Measurements from ENCODE around the gene POLH.
"Not testable (repeated sequence)": the region's sequence is repeated elsewhere in the genome, so short reads cannot be mapped to it uniquely, and the experiment has no call there.

POLH gene

DNA sequence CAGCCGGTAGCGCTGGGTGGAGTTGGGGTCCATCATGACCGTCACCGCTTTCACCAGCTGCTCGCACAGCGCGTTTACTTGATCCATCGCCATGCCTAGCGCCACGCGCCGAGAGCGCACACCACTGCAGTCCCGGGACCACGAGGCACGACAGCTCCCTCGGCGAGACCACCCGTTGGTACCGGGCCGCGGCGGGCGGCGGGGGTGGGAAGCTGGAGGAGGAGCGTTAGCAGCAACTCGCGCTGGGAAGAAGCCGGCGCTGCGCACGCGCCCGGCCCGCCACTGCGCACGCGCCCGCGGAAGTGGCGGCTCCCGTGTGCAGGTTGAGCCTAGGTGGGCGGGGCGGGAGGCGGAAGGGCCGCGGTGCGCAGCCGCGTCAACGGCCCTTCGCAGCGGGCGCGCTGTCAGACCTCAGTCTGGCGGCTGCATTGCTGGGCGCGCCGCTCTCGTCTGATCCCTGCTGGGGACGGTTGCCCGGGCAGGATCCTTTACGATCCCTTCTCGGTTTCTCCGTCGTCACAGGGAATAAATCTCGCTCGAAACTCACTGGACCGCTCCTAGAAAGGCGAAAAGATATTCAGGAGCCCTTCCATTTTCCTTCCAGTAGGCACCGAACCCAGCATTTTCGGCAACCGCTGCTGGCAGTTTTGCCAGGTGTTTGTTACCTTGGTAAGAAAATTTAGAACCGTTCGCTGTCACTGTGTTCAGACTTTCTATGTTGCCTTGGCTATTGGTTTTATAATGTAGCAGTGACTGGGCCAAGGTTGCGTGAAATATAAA is at the start of gene POLH, which contains the start of gene XPO5:
Gene POLH (plus strand): TSS at position 414 of the 780 bp plus-strand sequence. CDS start 6,135 bp downstream, outside the sequence.
Gene XPO5 (minus strand): TSS at position 267 of the 780 bp plus-strand sequence. CDS start 174 bp downstream, at position 93.
- peak; percentile 73 to 78 for DNase-seq

DNA sequence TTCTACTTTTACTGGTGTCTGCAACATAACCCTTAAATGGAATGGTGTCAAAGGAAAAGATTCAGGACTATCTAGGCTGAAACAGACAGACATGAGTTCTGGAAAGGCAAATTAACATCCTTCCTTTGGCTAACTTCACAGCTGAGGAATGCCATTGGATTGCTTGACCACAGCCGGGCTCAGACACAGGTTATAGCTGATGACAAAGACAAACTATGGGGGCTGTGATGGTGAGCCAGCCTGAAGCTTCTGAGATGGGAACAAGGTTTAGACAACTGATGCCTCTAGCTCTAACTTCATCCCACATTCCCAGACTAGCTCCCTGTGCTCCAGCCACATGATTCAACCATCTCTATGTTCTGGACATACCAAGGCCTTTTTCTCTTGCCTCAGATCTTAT is 43.8 kb upstream of the POLH start:
- DNase-seq: no peak

- DNase-seq: not testable (repeated sequence)
Measured at GRCh38 chr6:43538986-43539385, 37.0 kb upstream of the POLH start.

GRCh38 chr6:43539409-43539808 is 36.6 kb upstream of the POLH start:
- DNase-seq: not testable (repeated sequence)

DNA sequence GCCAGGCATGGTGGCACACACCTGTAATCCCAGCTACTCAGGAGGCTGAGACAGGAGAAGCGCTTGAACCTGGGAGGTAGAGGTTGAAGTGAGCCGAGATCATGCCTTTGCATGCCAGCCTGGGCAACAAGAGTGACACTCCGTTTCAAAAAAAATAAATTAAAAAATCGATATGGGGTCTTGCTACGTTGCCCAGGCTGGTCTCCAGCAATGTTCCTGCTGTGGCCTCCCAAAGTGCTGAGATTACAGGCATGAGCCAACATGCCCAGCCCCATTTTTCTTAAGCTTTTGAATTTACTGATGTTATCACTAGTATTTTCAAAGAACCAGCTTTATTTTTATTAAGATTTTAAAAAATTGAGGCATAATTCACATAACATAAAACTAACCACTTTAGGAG is 35.5 kb upstream of the POLH start:
- DNase-seq: no peak

- no peak for DNase-seq
Measured at GRCh38 chr6:43541774-43542471, 34.1 kb upstream of the POLH start.

- DNase-seq: no peak
Measured at GRCh38 chr6:43544461-43544860, 31.5 kb upstream of the POLH start.

DNA sequence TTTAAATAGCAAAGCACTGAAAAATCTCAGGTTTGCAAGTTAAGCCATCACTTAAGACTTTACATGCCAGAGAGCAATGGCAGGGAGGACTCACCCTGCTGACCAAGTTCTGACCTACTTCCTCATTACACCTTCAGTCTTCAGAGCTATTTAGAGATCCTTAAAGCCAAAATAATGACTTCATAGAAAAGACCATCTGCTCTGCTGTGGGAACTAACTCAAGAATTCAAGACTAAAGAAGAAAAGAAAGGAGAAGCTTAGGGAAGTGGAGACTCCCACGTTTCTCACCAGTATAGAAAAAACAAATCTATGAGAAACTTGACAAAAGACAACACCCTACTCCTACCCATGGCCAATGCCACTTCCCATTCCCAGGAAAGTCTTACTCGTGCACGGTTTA is 28.8 kb upstream of the POLH start:
- no peak for DNase-seq

- DNase-seq: not testable (repeated sequence)
Measured at GRCh38 chr6:43557620-43558019, 18.4 kb upstream of the POLH start.

- no peak for DNase-seq
Measured at GRCh38 chr6:43559328-43559727, 16.7 kb upstream of the POLH start.

DNA sequence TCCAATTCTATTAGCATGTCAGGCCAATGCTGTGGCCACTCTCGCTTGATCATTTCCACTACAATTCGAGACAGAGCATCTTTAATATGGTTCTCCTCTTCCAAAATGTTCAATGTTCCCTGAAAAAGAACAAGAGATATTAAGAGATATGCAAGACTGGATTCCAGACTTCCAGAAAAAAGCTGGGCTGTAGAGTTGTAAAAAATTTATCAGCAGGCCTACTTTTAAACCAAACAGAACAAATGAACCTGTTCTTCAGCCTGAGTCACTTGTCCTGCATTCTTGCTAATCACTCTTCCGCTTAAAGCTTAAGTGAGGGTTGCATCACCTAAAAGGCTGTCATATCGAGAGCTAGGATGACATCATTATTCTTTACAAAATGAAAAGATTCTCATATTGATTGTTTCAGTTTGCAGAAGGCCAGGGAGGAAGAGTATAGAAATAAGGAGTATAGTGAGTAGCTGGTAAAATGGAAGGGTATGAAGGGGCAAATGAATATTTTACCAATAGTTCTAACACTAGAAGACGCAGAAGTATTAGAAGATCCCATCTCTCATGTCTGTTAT is 5.0 kb upstream of the POLH start:
- DNase-seq: no peak

DNA sequence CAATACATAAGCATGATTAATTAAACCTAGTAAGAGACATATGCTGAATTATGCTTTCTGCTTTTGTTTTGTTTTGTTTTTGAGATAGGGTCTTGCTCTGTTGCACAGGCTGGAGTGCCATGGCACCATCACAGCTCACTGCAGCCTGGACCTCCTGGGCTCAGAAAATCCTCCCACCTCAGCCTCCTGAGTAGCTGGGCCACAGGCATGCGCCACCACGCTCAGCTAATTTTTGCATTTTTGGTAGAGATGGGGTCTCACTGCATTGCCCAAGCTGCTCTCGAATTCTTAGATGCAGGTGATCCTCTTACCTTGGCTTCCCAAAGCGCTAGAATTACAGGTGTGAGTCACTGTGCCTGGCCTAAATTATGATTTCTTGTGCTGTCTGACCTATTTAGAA is 4.0 kb upstream of the POLH start:
- no peak for DNase-seq

DNA sequence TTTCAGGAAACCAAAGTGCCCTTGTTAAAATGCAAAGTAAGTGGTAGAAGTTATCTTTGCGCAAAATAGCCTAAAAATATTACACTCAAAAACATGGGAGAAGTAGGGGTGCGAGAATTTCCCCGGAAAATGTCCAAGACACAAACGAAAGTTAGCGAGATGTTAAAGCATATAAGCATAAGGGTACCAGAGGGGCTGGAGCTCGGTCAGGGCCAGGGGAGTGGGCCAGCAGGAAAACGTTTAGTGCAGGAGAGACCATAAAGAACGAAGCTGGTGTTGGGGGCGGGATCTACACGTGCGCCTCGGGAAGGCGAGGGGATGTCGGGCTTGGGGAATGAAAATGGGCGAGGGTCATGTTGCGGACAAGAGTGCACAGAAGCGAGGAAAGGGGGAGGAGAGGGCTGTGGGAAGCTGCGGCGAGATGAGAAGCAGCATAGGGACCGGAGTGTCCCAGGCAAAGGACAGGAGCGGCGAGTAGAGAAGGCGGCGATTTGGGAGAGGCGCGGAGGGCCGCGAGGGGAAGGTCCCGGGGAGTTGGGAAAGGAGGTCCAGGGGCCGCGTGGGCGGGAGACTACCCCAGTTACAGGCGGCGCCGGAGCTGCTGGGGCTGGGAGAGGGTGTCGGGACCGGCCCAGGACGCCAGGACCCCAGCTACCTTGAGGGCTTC is 747 bp upstream of the POLH start:
- DNase-seq: no peak

GRCh38 chr6:43578748-43579147 is 2.8 kb downstream of the POLH start:
- no peak for DNase-seq

- DNase-seq: no peak
Measured at GRCh38 chr6:43579171-43579570, 3.2 kb downstream of the POLH start.

- no peak for DNase-seq
Measured at GRCh38 chr6:43582911-43583310, 6.9 kb downstream of the POLH start.

GRCh38 chr6:43584892-43585570 is 9.0 kb downstream of the POLH start:
- no peak for DNase-seq

GRCh38 chr6:43588194-43588593 is 12.2 kb downstream of the POLH start:
- DNase-seq: no peak

DNA sequence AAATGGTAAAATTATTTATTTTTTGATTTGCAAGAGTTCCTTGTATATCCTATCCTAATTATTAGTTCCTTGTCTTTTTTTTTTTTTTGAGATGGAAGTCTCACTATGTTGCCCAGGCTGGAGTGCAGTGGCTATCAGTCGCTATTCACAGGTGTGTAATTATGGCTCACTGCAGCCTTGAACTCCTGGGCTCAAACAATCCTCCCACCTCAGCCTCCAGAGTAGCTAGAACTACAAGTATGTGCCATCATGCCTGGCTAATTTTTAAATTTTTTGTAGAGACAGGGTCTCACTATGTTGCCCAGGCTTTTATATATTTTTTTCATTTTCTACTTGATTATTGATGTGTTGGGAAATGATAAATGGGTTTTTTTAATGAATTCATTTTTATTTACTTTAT is 13.6 kb downstream of the POLH start:
- DNase-seq: not testable (repeated sequence)

DNA sequence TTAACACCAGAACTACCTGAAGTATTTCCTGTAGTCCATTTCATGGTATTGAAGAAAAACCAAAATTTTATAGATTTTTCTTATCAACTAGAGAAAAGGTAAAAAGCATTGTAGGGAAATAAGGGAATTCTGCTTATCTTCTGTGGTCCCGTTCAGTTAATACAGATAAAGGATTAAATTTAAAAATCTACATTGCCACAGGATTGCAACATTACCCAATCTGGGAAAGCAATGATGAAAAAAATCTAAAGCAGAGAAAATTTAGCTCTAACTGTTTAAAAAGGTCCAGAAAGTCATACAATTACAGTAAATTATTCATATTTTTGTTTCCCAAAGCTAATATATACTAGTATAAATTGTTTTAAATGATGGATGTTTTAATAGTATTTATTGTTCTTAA is 18.0 kb downstream of the POLH start:
- no peak for DNase-seq

DNA sequence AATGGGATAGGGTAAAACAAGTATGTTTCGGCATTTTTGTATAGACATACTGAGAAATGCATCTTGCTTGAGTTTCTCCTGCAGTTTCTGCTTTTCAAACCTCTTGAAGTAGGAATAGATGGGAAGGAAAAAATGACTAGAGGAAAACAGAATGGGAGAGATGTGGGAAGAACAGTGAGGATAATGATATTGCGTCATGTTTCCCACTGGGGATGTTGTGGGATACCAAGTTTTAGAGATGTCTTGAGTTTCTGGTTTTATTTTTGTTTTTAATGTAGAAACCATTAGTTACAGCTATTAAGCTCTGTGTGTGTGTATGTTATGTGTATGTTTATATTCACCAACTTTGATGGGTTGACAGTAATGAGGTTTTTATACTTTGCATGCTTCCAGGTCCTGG is 24.6 kb downstream of the POLH start:
- no peak for DNase-seq

GRCh38 chr6:43604174-43604573 is 28.2 kb downstream of the POLH start:
- no peak for DNase-seq

GRCh38 chr6:43606019-43606418 is 30.0 kb downstream of the POLH start:
- no peak for DNase-seq

Measured in hippocampal formation (tissue), 2 donors.